Mesendoderm (in vitro differentiated cells): Measurements from ENCODE around the gene ST8SIA1.

Source experiments
- DNase-seq: peaks from one replicate; pipeline ENCODE4 v3.0.0; 2013
- H2AK5ac ChIP-seq: 2 replicates; pipeline ENCODE4 v1.6.1; 2013; ENCODE audit warnings: low read length, inconsistent platforms
- H2BK120ac ChIP-seq: 2 replicates; pipeline ENCODE4 v1.6.1; 2013; ENCODE audit warnings: low read depth, mild to moderate bottlenecking, low read length, moderate library complexity, mixed read lengths
- H2BK15ac ChIP-seq: replicated peaks from 2 replicates; pipeline ENCODE4 v1.6.1; 2013; ENCODE audit warnings: low read depth, mild to moderate bottlenecking, moderate library complexity
- H2BK5ac ChIP-seq: 2 replicates; pipeline ENCODE4 v1.6.1; 2013; ENCODE audit warnings: low read length, inconsistent platforms
- H3K18ac ChIP-seq: 2 replicates; pipeline ENCODE4 v1.6.1; 2013; ENCODE audit warnings: mild to moderate bottlenecking, low read length, mixed read lengths
- H3K23ac ChIP-seq: one replicate; pipeline ENCODE4 v1.6.1; 2013; ENCODE audit warnings: low read length
- H3K27ac ChIP-seq: 2 replicates; pipeline ENCODE4 v1.5.1; 2013; ENCODE audit warnings: low read depth, mild to moderate bottlenecking, inconsistent platforms, low read length, moderate library complexity
- H3K27me3 ChIP-seq: 2 replicates; pipeline ENCODE4 v1.6.1; 2013; ENCODE audit warnings: low read length, control low read depth, mild to moderate bottlenecking, inconsistent platforms; ENCODE audit not compliant: insufficient read depth, poor library complexity
- H3K36me3 ChIP-seq: 2 replicates; pipeline ENCODE4 v1.6.1; 2013; ENCODE audit warnings: low read length, inconsistent platforms; ENCODE audit not compliant: control insufficient read depth, insufficient read depth
- H3K4ac ChIP-seq: one replicate; pipeline ENCODE4 v1.6.1; 2013; ENCODE audit warnings: low read depth, mild to moderate bottlenecking, low read length, moderate library complexity
- H3K4me1 ChIP-seq: 2 replicates; pipeline ENCODE4 v1.6.1; 2013; ENCODE audit warnings: low read depth, low read length, inconsistent platforms; ENCODE audit not compliant: control insufficient read depth
- H3K4me2 ChIP-seq: 2 replicates; pipeline ENCODE4 v1.6.1; 2013; ENCODE audit warnings: low read length
- H3K4me3 ChIP-seq: 2 replicates; pipeline ENCODE4 v1.5.1; 2013; ENCODE audit warnings: mild to moderate bottlenecking, low read length
- H3K56ac ChIP-seq: one replicate; pipeline ENCODE4 v1.6.1; 2013; ENCODE audit warnings: low read length
- H3K79me1 ChIP-seq: 2 replicates; pipeline ENCODE4 v1.6.1; 2013; ENCODE audit warnings: low read length, inconsistent platforms
- H3K79me2 ChIP-seq: 2 replicates; pipeline ENCODE4 v1.6.1; 2013; ENCODE audit warnings: mild to moderate bottlenecking, low read length; ENCODE audit not compliant: control insufficient read depth, insufficient read depth
- H3K9ac ChIP-seq: 2 replicates; pipeline ENCODE4 v1.6.1; 2013; ENCODE audit warnings: low read length, inconsistent platforms
- H4K5ac ChIP-seq: one replicate; pipeline ENCODE4 v1.6.1; 2013; ENCODE audit warnings: low read length
- H4K8ac ChIP-seq: one replicate; pipeline ENCODE4 v1.6.1; 2013; ENCODE audit warnings: low read depth, mild to moderate bottlenecking, control low read depth, low read length, moderate library complexity
- WGBS: extraction: QIAGEN DNeasy Blood & Tissue Kit; methylation state at CpG from one replicate; pipeline ENCODE4 v1.1.7; 2013; ENCODE audit warnings: low lambda C conversion rate, missing lambda C conversion rate; ENCODE audit not compliant: insufficient coverage; ENCODE audit errors: extremely low coverage; 5-methylcytosine and 5-hydroxymethylcytosine counted together

The ST8SIA1 gene

GRCh38 chr12:22285846-22286245 lies 48.7 kb downstream of the ST8SIA1 start:
- no peaks in the 10 kb centered on the region for H3K79me2 ChIP-seq
- no peak overlapping the region for H3K4ac ChIP-seq
- H3K27me3 ChIP-seq: no peaks in the 10 kb centered on the region
- no peak overlapping the region for H3K4me2 ChIP-seq
- H3K56ac ChIP-seq: no peak overlapping the region
- no peak overlapping the region for H2BK15ac ChIP-seq
- no peak overlapping the region for H2AK5ac ChIP-seq
- H3K79me1 ChIP-seq: no peaks in the 10 kb centered on the region
- no peak overlapping the region for H4K5ac ChIP-seq
- no peak for DNase-seq
- no peak overlapping the region for H3K18ac ChIP-seq
- no peak overlapping the region for H3K27ac ChIP-seq
- no peak overlapping the region for H2BK120ac ChIP-seq
- no peaks in the 10 kb centered on the region for H3K36me3 ChIP-seq
- H3K9ac ChIP-seq: no peak overlapping the region
- no peak overlapping the region for H2BK5ac ChIP-seq
- H3K23ac ChIP-seq: no peak overlapping the region
- no peak overlapping the region for H4K8ac ChIP-seq
- H3K4me3 ChIP-seq: no peak overlapping the region
- WGBS: no CpG with 5 or more reads among the region's 1 CpG
- peaks cover 7% of the 10 kb centered on the region for H3K4me1 ChIP-seq

- Histone ChIP-seq H3K36me3 (no peaks in the 10 kb centered on the region), H3K27me3 (no peaks in the 10 kb centered on the region), H2BK5ac (no peak overlapping the region), H3K4ac (no peak overlapping the region), H3K23ac (no peak overlapping the region), H4K5ac (no peak overlapping the region), H3K18ac (no peak overlapping the region), H4K8ac (no peak overlapping the region), H3K27ac (no peak overlapping the region), H3K4me2 (no peak overlapping the region), H3K79me1 (no peaks in the 10 kb centered on the region), H2BK15ac (no peak overlapping the region), H3K79me2 (no peaks in the 10 kb centered on the region), H3K9ac (no peak overlapping the region), H2AK5ac (no peak overlapping the region), H3K4me1 (peaks cover 7% of the 10 kb centered on the region), H3K56ac (no peak overlapping the region), H3K4me3 (no peak overlapping the region), H2BK120ac (no peak overlapping the region)
- no CpG with 5 or more reads among the region's 1 CpG for WGBS
- no peak for DNase-seq
Measured at GRCh38 chr12:22284871-22285270, 49.6 kb downstream of the ST8SIA1 start.

- H3K23ac ChIP-seq: no peak overlapping the region
- H3K4ac ChIP-seq: no peak overlapping the region
- H3K9ac ChIP-seq: no peak overlapping the region
- no peak overlapping the region for H3K56ac ChIP-seq
- no peak overlapping the region for H3K27ac ChIP-seq
- H4K8ac ChIP-seq: no peak overlapping the region
- no peak for DNase-seq
- no peak overlapping the region for H3K18ac ChIP-seq
- peaks cover 7% of the 10 kb centered on the region for H3K4me1 ChIP-seq
- no peak overlapping the region for H3K4me3 ChIP-seq
- no peak overlapping the region for H2BK15ac ChIP-seq
- H3K36me3 ChIP-seq: no peaks in the 10 kb centered on the region
- no peaks in the 10 kb centered on the region for H3K79me1 ChIP-seq
- H2BK5ac ChIP-seq: no peak overlapping the region
- H2AK5ac ChIP-seq: no peak overlapping the region
- no CpG with 5 or more reads among the region's 4 CpGs for WGBS
- H4K5ac ChIP-seq: no peak overlapping the region
- H3K79me2 ChIP-seq: no peaks in the 10 kb centered on the region
- H2BK120ac ChIP-seq: no peak overlapping the region
- no peaks in the 10 kb centered on the region for H3K27me3 ChIP-seq
- H3K4me2 ChIP-seq: no peak overlapping the region
Measured at GRCh38 chr12:22283508-22283907, 51.0 kb downstream of the ST8SIA1 start.

GRCh38 chr12:22283006-22283506 lies 51.5 kb downstream of the ST8SIA1 start:
- H3K4ac ChIP-seq: no peak overlapping the region
- H2BK5ac ChIP-seq: no peak overlapping the region
- H3K27ac ChIP-seq: no peak overlapping the region

GRCh38 chr12:22282283-22282682 lies 52.2 kb downstream of the ST8SIA1 start:
- H3K27ac ChIP-seq: no peak overlapping the region

More at GRCh38 chr12:22283006-22283506, 51.5 kb downstream of the ST8SIA1 start:
- Histone ChIP-seq H3K23ac (no peak overlapping the region), H3K4me2 (no peak overlapping the region), H3K56ac (no peak overlapping the region), H2AK5ac (no peak overlapping the region), H4K5ac (no peak overlapping the region), H3K4me1 (peaks cover 3% of the 10 kb centered on the region), H3K18ac (no peak overlapping the region), H3K4me3 (no peak overlapping the region), H3K36me3 (no peaks in the 10 kb centered on the region), H2BK120ac (no peak overlapping the region), H3K27me3 (no peaks in the 10 kb centered on the region), H4K8ac (no peak overlapping the region), H3K79me2 (no peaks in the 10 kb centered on the region), H3K9ac (no peak overlapping the region), H3K79me1 (no peaks in the 10 kb centered on the region), H2BK15ac (no peak overlapping the region)
- no peak for DNase-seq
- WGBS: no CpG with 5 or more reads among the region's 3 CpGs

GRCh38 chr12:22276867-22277266 lies 57.6 kb downstream of the ST8SIA1 start:
- no peak for DNase-seq
- H3K9ac ChIP-seq: no peak overlapping the region
- no peak overlapping the region for H3K23ac ChIP-seq
- no peaks in the 10 kb centered on the region for H3K27me3 ChIP-seq
- H4K8ac ChIP-seq: no peak overlapping the region
- no peaks in the 10 kb centered on the region for H3K79me2 ChIP-seq
- no peak overlapping the region for H2AK5ac ChIP-seq
- H3K4me1 ChIP-seq: no peaks in the 10 kb centered on the region
- no peak overlapping the region for H2BK5ac ChIP-seq
- H3K36me3 ChIP-seq: no peaks in the 10 kb centered on the region
- H3K4me3 ChIP-seq: no peak overlapping the region
- H3K18ac ChIP-seq: no peak overlapping the region
- H3K56ac ChIP-seq: no peak overlapping the region
- no peak overlapping the region for H2BK15ac ChIP-seq
- no peak overlapping the region for H2BK120ac ChIP-seq
- no peak overlapping the region for H3K27ac ChIP-seq
- no peak overlapping the region for H3K4ac ChIP-seq
- no CpG with 5 or more reads among the region's 3 CpGs for WGBS
- H3K4me2 ChIP-seq: no peak overlapping the region
- H4K5ac ChIP-seq: no peak overlapping the region
- H3K79me1 ChIP-seq: no peaks in the 10 kb centered on the region

More at GRCh38 chr12:22282283-22282682, 52.2 kb downstream of the ST8SIA1 start:
- H3K4me1 ChIP-seq: no peaks in the 10 kb centered on the region
- DNase-seq: no peak
- no peak overlapping the region for H3K9ac ChIP-seq
- H3K18ac ChIP-seq: no peak overlapping the region
- H3K4me3 ChIP-seq: no peak overlapping the region
- H3K23ac ChIP-seq: no peak overlapping the region
- no peak overlapping the region for H2BK5ac ChIP-seq
- H2AK5ac ChIP-seq: no peak overlapping the region
- H2BK120ac ChIP-seq: no peak overlapping the region
- H3K4ac ChIP-seq: no peak overlapping the region
- H4K5ac ChIP-seq: no peak overlapping the region
- H4K8ac ChIP-seq: no peak overlapping the region
- H3K79me2 ChIP-seq: no peaks in the 10 kb centered on the region
- no peak overlapping the region for H3K4me2 ChIP-seq
- no peak overlapping the region for H2BK15ac ChIP-seq
- H3K79me1 ChIP-seq: no peaks in the 10 kb centered on the region
- H3K36me3 ChIP-seq: no peaks in the 10 kb centered on the region
- H3K27me3 ChIP-seq: no peaks in the 10 kb centered on the region
- no peak overlapping the region for H3K56ac ChIP-seq
- no CpG with 5 or more reads among the region's 6 CpGs for WGBS
